ENCODE measurements around the gene HOXC10.

The HOXC10 gene

DNA sequence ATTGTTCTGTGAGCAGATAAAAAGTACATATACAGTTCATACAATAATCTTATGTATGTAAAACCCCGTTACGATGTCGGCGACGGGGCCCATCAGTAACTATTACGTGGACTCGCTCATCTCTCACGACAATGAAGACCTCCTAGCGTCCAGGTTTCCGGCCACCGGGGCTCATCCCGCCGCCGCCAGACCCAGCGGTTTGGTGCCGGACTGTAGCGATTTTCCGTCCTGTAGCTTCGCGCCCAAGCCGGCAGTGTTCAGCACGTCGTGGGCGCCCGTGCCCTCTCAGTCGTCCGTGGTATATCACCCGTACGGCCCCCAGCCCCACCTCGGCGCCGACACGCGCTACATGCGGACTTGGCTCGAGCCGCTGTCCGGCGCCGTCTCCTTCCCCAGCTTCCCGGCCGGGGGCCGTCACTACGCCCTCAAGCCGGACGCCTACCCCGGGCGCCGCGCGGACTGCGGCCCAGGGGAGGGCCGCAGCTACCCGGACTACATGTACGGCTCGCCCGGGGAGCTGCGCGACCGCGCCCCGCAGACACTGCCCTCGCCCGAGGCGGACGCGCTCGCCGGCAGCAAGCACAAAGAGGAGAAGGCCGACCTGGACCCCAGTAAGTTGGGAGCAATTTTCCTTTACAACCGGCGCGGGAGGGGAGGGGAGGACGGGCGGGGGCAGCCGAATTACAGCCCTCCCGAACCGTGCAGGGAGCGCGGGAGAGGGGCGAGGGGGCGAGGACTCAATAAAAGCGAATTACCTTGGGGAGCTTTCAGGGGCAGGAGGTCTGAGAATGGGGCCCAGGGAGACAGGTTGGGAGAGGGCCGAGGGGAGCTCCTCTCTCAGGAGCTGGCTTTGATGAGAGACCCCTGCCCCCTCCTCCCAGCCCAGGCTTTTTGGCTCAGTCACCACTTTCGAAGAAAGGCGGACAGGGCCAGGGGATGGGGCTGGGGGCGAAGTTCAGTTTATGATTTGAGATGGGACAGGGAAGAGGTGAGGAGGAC is 15.5 kb downstream of the HOXC10 start, which contains the start of gene HOXC9:
Gene HOXC9, plus strand, starts transcription at position 46 of the 999 bp plus-strand sequence. Its CDS starts 28 bp downstream, at position 74.
- TF ChIP-seq ELF4 (IDR thresholded peaks at IDR 0.05) (no peak), L3MBTL2 (conservative IDR thresholded peaks at IDR 0.05) (no peak; the same call in 1 of the 2 replicates), FOXM1 (IDR thresholded peaks at IDR 0.05; ENCODE audit: borderline replicate concordance) (no peak), PKNOX1 (IDR thresholded peaks at IDR 0.05) (no peak), SP1 (IDR thresholded peaks at IDR 0.05) (no peak)
- no peak for DNase-seq (ENCODE audit: extremely low spot score)
- CTCF ChIA-PET = interaction anchor here (0.7 to 4.8 kb wide), 6 partner anchors 10 to 38 kb away, joined by 3 to 27 read pairs (median 4); partner anchors contain the start of genes HOXC10 and HOXC5
- POLR2A ChIA-PET = interaction anchor here (0.6 to 7.6 kb wide), 18 partner anchors 8 to 279 kb away, joined by 3 to 69 read pairs (median 4); partner anchors contain the start of genes HOXC10, HOXC8 and SMUG1

GRCh38 chr12:54001283-54002187 is 16.6 kb downstream of the HOXC10 start:
- no peak for TF ChIP-seq TARDBP (IDR thresholded peaks at IDR 0.05)
- TF ChIP-seq ELF4 (IDR thresholded peaks at IDR 0.05) = no peak
- TF ChIP-seq HDGF (IDR thresholded peaks at IDR 0.05; ENCODE audit: borderline replicate concordance) = no peak
- TF ChIP-seq CTBP1 (IDR thresholded peaks at IDR 0.05; ENCODE audit: borderline replicate concordance) = peak; percentile 85
- no peak for TF ChIP-seq FOXA1 (IDR thresholded peaks at IDR 0.05)
- POLR2A ChIA-PET = interaction anchor here (0.6 to 7.6 kb wide), 11 partner anchors 7 to 279 kb away, joined by 3 to 69 read pairs (median 7); partner anchors contain the start of genes HNRNPA1, HOXC10, HOXC8 and SMUG1
- CTCF ChIA-PET = interaction anchor here (0.7 to 3.3 kb wide), 4 partner anchors 15 to 206 kb away, joined by 3 to 9 read pairs (median 3); partner anchors contain the start of gene HOXC10
- DNase-seq (ENCODE audit: extremely low spot score) = no peak

DNA sequence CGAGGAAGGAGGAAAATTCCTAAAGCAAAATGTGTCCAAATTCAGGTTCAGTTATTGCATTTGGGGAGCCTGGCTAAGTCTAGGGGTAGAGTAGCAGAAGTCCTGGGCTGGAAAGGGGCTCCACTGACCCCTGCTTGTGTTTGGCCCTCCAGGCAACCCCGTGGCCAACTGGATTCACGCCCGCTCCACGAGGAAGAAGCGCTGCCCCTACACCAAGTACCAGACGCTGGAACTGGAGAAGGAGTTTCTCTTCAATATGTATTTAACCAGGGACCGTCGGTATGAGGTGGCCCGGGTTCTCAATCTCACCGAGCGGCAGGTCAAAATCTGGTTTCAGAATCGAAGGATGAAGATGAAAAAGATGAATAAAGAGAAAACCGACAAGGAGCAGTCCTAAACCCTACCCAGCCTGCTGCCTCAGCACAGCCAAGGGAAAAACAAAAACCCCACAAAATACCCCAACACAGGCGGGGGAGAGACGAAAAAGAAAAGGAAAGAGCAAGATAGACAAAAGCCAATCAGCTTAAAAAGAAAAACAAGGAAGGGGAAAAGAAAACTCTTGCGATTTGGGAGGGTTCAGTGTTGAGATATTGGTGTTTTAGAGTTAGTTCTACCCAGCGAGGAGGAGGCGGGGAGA is 17.4 kb downstream of the HOXC10 start:
- no peak for DNase-seq (ENCODE audit: extremely low spot score)
- ChIA-PET CTCF (interaction anchor here (0.9 to 3.3 kb wide), 2 partner anchors 14 to 17 kb away, joined by 3 to 9 read pairs; partner anchors contain the start of gene HOXC10), POLR2A (interaction anchor here (1.5 to 7.6 kb wide), 3 partner anchors 16 to 278 kb away, joined by 3 to 69 read pairs (median 27); partner anchors contain the start of genes HNRNPA1 and HOXC10)
- TF ChIP-seq SUZ12 (IDR thresholded peaks at IDR 0.05) (no peak), SP1 (IDR thresholded peaks at IDR 0.05) (no peak)

GRCh38 chr12:54002915-54003389 is 18.0 kb downstream of the HOXC10 start:
- TF ChIP-seq FOXK2 (IDR thresholded peaks at IDR 0.05) (no peak), FOXM1 (IDR thresholded peaks at IDR 0.05; ENCODE audit: borderline replicate concordance) (no peak), ZNF384 (IDR thresholded peaks at IDR 0.05) (no peak), PKNOX1 (IDR thresholded peaks at IDR 0.05) (no peak), NFRKB (IDR thresholded peaks at IDR 0.05) (no peak), HDGF (IDR thresholded peaks at IDR 0.05; ENCODE audit: borderline replicate concordance) (no peak), TARDBP (IDR thresholded peaks at IDR 0.05) (no peak), CTBP1 (IDR thresholded peaks at IDR 0.05; ENCODE audit: borderline replicate concordance) (no peak), BHLHE40 (IDR thresholded peaks at IDR 0.05; ENCODE audit: borderline replicate concordance) (no peak), ARNT (IDR thresholded peaks at IDR 0.05) (no peak), SUZ12 (IDR thresholded peaks at IDR 0.05) (no peak), ELF4 (IDR thresholded peaks at IDR 0.05) (no peak), SP1 (IDR thresholded peaks at IDR 0.05) (no peak), LEF1 (IDR thresholded peaks at IDR 0.05; ENCODE audit: borderline replicate concordance) (no peak), L3MBTL2 (conservative IDR thresholded peaks at IDR 0.05) (no peak), FOXA1 (IDR thresholded peaks at IDR 0.05) (no peak)
- CTCF ChIA-PET = interaction anchor here (0.6 to 3.3 kb wide), 2 partner anchors 18 to 252 kb away, joined by 3 to 9 read pairs; partner anchors contain the start of gene HOXC10
- POLR2A ChIA-PET = no interaction called here
- no peak for DNase-seq (ENCODE audit: extremely low spot score)

DNA sequence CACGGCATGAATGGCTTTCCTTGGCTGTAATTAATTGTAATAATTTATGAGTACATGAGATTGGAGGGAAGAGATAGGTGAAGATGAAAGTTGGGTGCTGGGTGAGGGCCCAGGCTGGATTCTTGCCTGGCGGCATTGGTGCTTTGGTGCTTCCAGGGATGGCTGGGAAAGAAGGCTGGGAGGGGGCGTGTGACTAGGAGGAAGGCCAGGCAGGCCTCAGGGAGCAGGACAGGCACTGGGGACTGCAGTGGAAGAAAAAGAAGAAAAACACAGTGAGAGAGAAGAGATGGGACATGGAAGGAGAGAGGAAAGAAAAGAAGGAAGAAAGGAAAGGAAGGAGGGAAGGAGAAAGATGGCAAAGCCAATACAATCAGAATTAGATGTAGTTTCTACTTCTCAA is 18.7 kb downstream of the HOXC10 start:
- DNase-seq (ENCODE audit: extremely low spot score) = no peak
- TF ChIP-seq CTBP1 (IDR thresholded peaks at IDR 0.05; ENCODE audit: borderline replicate concordance) = no peak
- TF ChIP-seq LEF1 (IDR thresholded peaks at IDR 0.05; ENCODE audit: borderline replicate concordance) = no peak
- TF ChIP-seq ARNT (IDR thresholded peaks at IDR 0.05) = no peak
- no peak for TF ChIP-seq FOXA1 (IDR thresholded peaks at IDR 0.05)
- TF ChIP-seq BHLHE40 (IDR thresholded peaks at IDR 0.05; ENCODE audit: borderline replicate concordance) = no peak
- no peak for TF ChIP-seq FOXM1 (IDR thresholded peaks at IDR 0.05; ENCODE audit: borderline replicate concordance)
- no peak for TF ChIP-seq NFRKB (IDR thresholded peaks at IDR 0.05)
- TF ChIP-seq SP1 (IDR thresholded peaks at IDR 0.05) = no peak
- TF ChIP-seq ZNF384 (IDR thresholded peaks at IDR 0.05) = no peak
- TF ChIP-seq SUZ12 (IDR thresholded peaks at IDR 0.05) = no peak
- TF ChIP-seq PKNOX1 (IDR thresholded peaks at IDR 0.05) = no peak
- ChIA-PET POLR2A (interaction anchor here (1.2 kb wide), 1 partner anchor 14 kb away, joined by 6 read pairs; no protein-coding TSS in a partner anchor), CTCF (interaction anchor here (0.6 to 3.3 kb wide), 3 partner anchors 18 to 251 kb away, joined by 3 to 9 read pairs (median 8); partner anchors contain the start of genes HOXC10 and HOXC5)

All from HEK293T (cell line).